HG02943 (cell line): Measurements from ENCODE around the gene TSPAN31.

Experiments used
- ATAC-seq: cut with Tn5 transposase; IDR thresholded peaks from one replicate; pipeline ENCODE4 v1.9.1; 2021; ENCODE audit warnings: mild to moderate bottlenecking, low read depth, moderate library complexity; ENCODE audit not compliant: unreplicated experiment

TSPAN31 gene

GRCh38 chr12:57735198-57735855, 9.5 kb upstream of the TSPAN31 start:
- ATAC-seq: no peak

- ATAC-seq: no peak
Observed at GRCh38 chr12:57735952-57736740, 8.7 kb upstream of the TSPAN31 start.

GRCh38 chr12:57736741-57737466, 7.9 kb upstream of the TSPAN31 start:
- ATAC-seq: no peak

- no peak for ATAC-seq
Observed at GRCh38 chr12:57737467-57738460, 7.1 kb upstream of the TSPAN31 start.

- ATAC-seq: no peak
Observed at GRCh38 chr12:57738661-57739237, 6.1 kb upstream of the TSPAN31 start, which contains the start of gene AGAP2. AGAP2 (minus strand) TSS chr12:57738742; CDS start chr12:57738246, 496 bp downstream.

- no peak for ATAC-seq
Observed at GRCh38 chr12:57739387-57739786, 5.5 kb upstream of the TSPAN31 start.

- ATAC-seq: no peak
Observed at GRCh38 chr12:57739914-57740538, 4.8 kb upstream of the TSPAN31 start.

GRCh38 chr12:57740656-57741412, 4.0 kb upstream of the TSPAN31 start:
- ATAC-seq: no peak

- ATAC-seq: no peak
Observed at GRCh38 chr12:57741413-57741789, 3.4 kb upstream of the TSPAN31 start.

- peak; percentile 56 for ATAC-seq
Observed at GRCh38 chr12:57741844-57742738, 2.7 kb upstream of the TSPAN31 start.

GRCh38 chr12:57743769-57744168, 1.1 kb upstream of the TSPAN31 start:
- ATAC-seq: no peak

GRCh38 chr12:57744194-57744776, 554 bp upstream of the TSPAN31 start:
- ATAC-seq: peak; percentile 29

GRCh38 chr12:57745485-57745881, 644 bp downstream of the TSPAN31 start:
- no peak for ATAC-seq

- ATAC-seq: no peak
Observed at GRCh38 chr12:57746025-57746424, 1.2 kb downstream of the TSPAN31 start.

GRCh38 chr12:57749061-57749460, 4.2 kb downstream of the TSPAN31 start:
- ATAC-seq: no peak

- no peak for ATAC-seq
Observed at GRCh38 chr12:57750561-57751431, 6.0 kb downstream of the TSPAN31 start.
